Stimulated activated CD4-positive, alpha-beta T cell treated with anti-CD3 and anti-CD28 coated beads, TNF-alpha, amount 100 ng/mL, for 4 hours (primary cell): ENCODE data around the gene SH3RF3.

Source experiments
- DNase-seq, 3 experiments: peaks; one replicate each; pipeline ENCODE4 v3.0.0-alpha.2; 2020; ENCODE audit warnings: low read depth in 3 of 3

The SH3RF3 gene

GRCh38 chr2:109180786-109181185 lies 51.8 kb downstream of the SH3RF3 start:
- no peak for DNase-seq

GRCh38 chr2:109182426-109182825 lies 53.4 kb downstream of the SH3RF3 start:
- DNase-seq, result no peak

- no peak for DNase-seq
Measured at GRCh38 chr2:109183871-109184270, 54.9 kb downstream of the SH3RF3 start.

- no peak for DNase-seq
Measured at GRCh38 chr2:109184368-109184767, 55.4 kb downstream of the SH3RF3 start.

GRCh38 chr2:109185338-109185737 lies 56.3 kb downstream of the SH3RF3 start:
- no peak for DNase-seq

- DNase-seq, result no peak
Measured at GRCh38 chr2:109185821-109186570, 57.0 kb downstream of the SH3RF3 start.

- no peak for DNase-seq
Measured at GRCh38 chr2:109186656-109187250, 57.7 kb downstream of the SH3RF3 start.

GRCh38 chr2:109187711-109188495 lies 58.9 kb downstream of the SH3RF3 start:
- DNase-seq, result no peak

- no peak for DNase-seq
Measured at GRCh38 chr2:109188496-109188890, 59.5 kb downstream of the SH3RF3 start.

- no peak for DNase-seq
Measured at GRCh38 chr2:109188898-109189297, 59.9 kb downstream of the SH3RF3 start.

GRCh38 chr2:109189751-109190150 lies 60.7 kb downstream of the SH3RF3 start:
- no peak for DNase-seq

GRCh38 chr2:109193807-109194619 lies 65.0 kb downstream of the SH3RF3 start:
- DNase-seq, result no peak

GRCh38 chr2:109194620-109194937 lies 65.6 kb downstream of the SH3RF3 start:
- DNase-seq, result no peak

- no peak for DNase-seq
Measured at GRCh38 chr2:109195193-109196045, 66.4 kb downstream of the SH3RF3 start.

GRCh38 chr2:109196081-109196875 lies 67.3 kb downstream of the SH3RF3 start:
- no peak for DNase-seq

GRCh38 chr2:109197491-109198418 lies 68.8 kb downstream of the SH3RF3 start:
- no peak for DNase-seq

GRCh38 chr2:109199790-109200189 lies 70.8 kb downstream of the SH3RF3 start:
- no peak for DNase-seq

- DNase-seq, result no peak
Measured at GRCh38 chr2:109200616-109201464, 71.8 kb downstream of the SH3RF3 start.
